Tibial nerve (tissue), 4 donors: ENCODE measurements around the gene VGLL4.

ENCODE experiments used
- EP300 ChIP-seq, 2 donors: sonication (generic); formaldehyde crosslinking; IDR thresholded peaks; one replicate each; pipeline ENCODE4 v1.6.1; 2017; ENCODE audit warnings: antibody characterized with exemption in 2 of 2, mild to moderate bottlenecking in 1 of 2
- POLR2A ChIP-seq, 2 donors: fragments of 450-650 bp; IDR thresholded peaks; one replicate each; pipeline ENCODE4 v1.6.1; 2017; ENCODE audit warnings: antibody characterized with exemption in 2 of 2, mild to moderate bottlenecking in 2 of 2, moderate library complexity in 2 of 2
- TF ChIP-seq, protein P1 (sequence below), 5 experiments: fragments of 200-600 bp in 3 of 5; fragments of 450-650 bp in 2 of 5; sonication (generic) in 3 of 5; IDR thresholded peaks; one replicate each; pipeline ENCODE4 v1.5.1; 2016 to 2019; ENCODE audit warnings: antibody characterized with exemption in 5 of 5, mild to moderate bottlenecking in 3 of 5, moderate library complexity in 2 of 5

- TF ChIP-seq EP300 (IDR thresholded peaks at IDR 0.05) (no peak), POLR2A (IDR thresholded peaks at IDR 0.05) (no peak)
- TF ChIP-seq, protein P1, sequence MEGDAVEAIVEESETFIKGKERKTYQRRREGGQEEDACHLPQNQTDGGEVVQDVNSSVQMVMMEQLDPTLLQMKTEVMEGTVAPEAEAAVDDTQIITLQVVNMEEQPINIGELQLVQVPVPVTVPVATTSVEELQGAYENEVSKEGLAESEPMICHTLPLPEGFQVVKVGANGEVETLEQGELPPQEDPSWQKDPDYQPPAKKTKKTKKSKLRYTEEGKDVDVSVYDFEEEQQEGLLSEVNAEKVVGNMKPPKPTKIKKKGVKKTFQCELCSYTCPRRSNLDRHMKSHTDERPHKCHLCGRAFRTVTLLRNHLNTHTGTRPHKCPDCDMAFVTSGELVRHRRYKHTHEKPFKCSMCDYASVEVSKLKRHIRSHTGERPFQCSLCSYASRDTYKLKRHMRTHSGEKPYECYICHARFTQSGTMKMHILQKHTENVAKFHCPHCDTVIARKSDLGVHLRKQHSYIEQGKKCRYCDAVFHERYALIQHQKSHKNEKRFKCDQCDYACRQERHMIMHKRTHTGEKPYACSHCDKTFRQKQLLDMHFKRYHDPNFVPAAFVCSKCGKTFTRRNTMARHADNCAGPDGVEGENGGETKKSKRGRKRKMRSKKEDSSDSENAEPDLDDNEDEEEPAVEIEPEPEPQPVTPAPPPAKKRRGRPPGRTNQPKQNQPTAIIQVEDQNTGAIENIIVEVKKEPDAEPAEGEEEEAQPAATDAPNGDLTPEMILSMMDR (IDR thresholded peaks at IDR 0.05) = no peak
These were observed 7.3 kb downstream of the VGLL4 start for GRCh38 chr3:11636394-11636770.
